ENCODE measurements around the gene MYOC.

- no peak for TF ChIP-seq CTCF (conservative IDR thresholded peaks at IDR 0.05)
- TF ChIP-seq ZFX (IDR thresholded peaks at IDR 0.05) = no peak
Measured at GRCh38 chr1:171643156-171643555, 9.3 kb downstream of the MYOC start.
